A673 (cell line): Measurements from ENCODE around the gene HMGCR. TPM values are rescaled to one million over a fixed set of nuclear protein-coding genes. Genes with fewer than 3 reads are reported as not detected.
A peak's percentile ranks its signal among the peaks of the same experiment; 100 is the strongest.

Experiments used
- BruUV-seq: library from RNA; stranded (reverse); fragments of 400-500 nt; replicated peaks from 2 replicates; lab custom pipeline; 2021; lab: Mats Ljungman, UMichigan
- CTCF ChIA-PET: fragments of 300-600 bp; sonication (Branson Sonifier 250); formaldehyde crosslinking; loops from one replicate; lab custom pipeline; 2022; ENCODE audit warnings: antibody characterized with exemption; lab: Charles Lee
- POLR2A ChIA-PET: fragments of 300-600 bp; sonication (Branson Sonifier 250); formaldehyde crosslinking; loops from one replicate; lab custom pipeline; 2022; ENCODE audit warnings: antibody characterized with exemption; ENCODE audit not compliant: low non-redundant PET; lab: Charles Lee
- DNase-seq: peaks from one replicate; pipeline ENCODE4 v3.0.0-alpha.2; 2015; ENCODE audit warnings: low spot score
- H3K27ac ChIP-seq: fragments of 200-600 bp; sonication (generic); 2 replicates; pipeline ENCODE4 v1.5.1; 2016; ENCODE audit warnings: mixed run types, low read depth, mild to moderate bottlenecking, mixed read lengths, antibody characterized with exemption, low read length; ENCODE audit not compliant: poor library complexity, severe bottlenecking
- H3K27me3 ChIP-seq: fragments of 200-600 bp; sonication (generic); replicated peaks from 2 replicates; pipeline ENCODE4 v1.6.1; 2017; ENCODE audit warnings: mixed run types, low read depth, mild to moderate bottlenecking, mixed read lengths, antibody characterized with exemption, low read length; ENCODE audit not compliant: insufficient read depth, poor library complexity
- H3K36me3 ChIP-seq: fragments of 200-600 bp; sonication (generic); 2 replicates; pipeline ENCODE4 v1.6.1; 2016; ENCODE audit warnings: mixed run types, mild to moderate bottlenecking, mixed read lengths, antibody characterized with exemption, low read length; ENCODE audit not compliant: insufficient read depth, poor library complexity, severe bottlenecking
- H3K4me1 ChIP-seq: fragments of 200-600 bp; sonication (generic); 2 replicates; pipeline ENCODE4 v1.6.1; 2017; ENCODE audit warnings: mixed run types, mild to moderate bottlenecking, mixed read lengths, antibody characterized with exemption, low read length; ENCODE audit not compliant: insufficient read depth, poor library complexity, severe bottlenecking
- H3K4me3 ChIP-seq: fragments of 200-600 bp; sonication (generic); 2 replicates; pipeline ENCODE4 v1.5.1; 2016; ENCODE audit warnings: low read depth, mixed run types, mild to moderate bottlenecking, mixed read lengths, low read length; ENCODE audit not compliant: poor library complexity, severe bottlenecking
- H3K9me3 ChIP-seq: fragments of 200-600 bp; sonication (generic); 2 replicates; pipeline ENCODE4 v1.6.1; 2016; ENCODE audit warnings: mixed run types, low read depth, mild to moderate bottlenecking, mixed read lengths, antibody characterized with exemption, low read length; ENCODE audit not compliant: poor library complexity, severe bottlenecking
- CTCF ChIP-seq: fragments of 300-800, 200-600 bp; sonication (generic); conservative IDR thresholded peaks from 2 replicates; pipeline ENCODE4 v1.5.1; 2017; ENCODE audit warnings: low read depth, mild to moderate bottlenecking, antibody characterized with exemption, low read length, moderate library complexity, mixed read lengths
- EZH2 ChIP-seq: fragments of 200-600 bp; sonication (generic); IDR thresholded peaks from 2 replicates; pipeline ENCODE4 v1.6.1; 2017; ENCODE audit warnings: borderline replicate concordance, low read depth, mild to moderate bottlenecking, mixed read lengths, antibody characterized with exemption, low read length; ENCODE audit not compliant: poor library complexity, severe bottlenecking
- intact Hi-C: fragments of 100-400 bp; cut with micrococcal nuclease; formaldehyde crosslinking; loops from one replicate; pipeline ENCODE4 v1.10.0; 2022; ENCODE audit not compliant: unreplicated experiment
- total RNA-seq: library from RNA; stranded (reverse); gene quantifications from 2 replicates; pipeline ENCODE4 v1.2.3, GENCODE V29; 2021

The HMGCR gene
- total RNA-seq, 1 experiment from 2014 or later = 168 TPM

GRCh38 chr5:75351139-75351926, 14.3 kb downstream of the HMGCR start:
- no peak overlapping the region for H3K4me3 ChIP-seq
- peaks cover 99% of the 10 kb centered on the region for H3K36me3 ChIP-seq
- intact Hi-C loops = no loop called here
- H3K27me3 ChIP-seq = no peaks in the 10 kb centered on the region
- H3K4me1 ChIP-seq = no peaks in the 10 kb centered on the region
- no peak for DNase-seq
- CTCF ChIA-PET = no interaction called here
- POLR2A ChIA-PET = no interaction called here
- no peaks in the 10 kb centered on the region for H3K9me3 ChIP-seq
- TF ChIP-seq CTCF (no peak), EZH2 (no peak)
- no peak overlapping the region for H3K27ac ChIP-seq
- TSS peak; percentile 8 for BruUV-seq

DNA sequence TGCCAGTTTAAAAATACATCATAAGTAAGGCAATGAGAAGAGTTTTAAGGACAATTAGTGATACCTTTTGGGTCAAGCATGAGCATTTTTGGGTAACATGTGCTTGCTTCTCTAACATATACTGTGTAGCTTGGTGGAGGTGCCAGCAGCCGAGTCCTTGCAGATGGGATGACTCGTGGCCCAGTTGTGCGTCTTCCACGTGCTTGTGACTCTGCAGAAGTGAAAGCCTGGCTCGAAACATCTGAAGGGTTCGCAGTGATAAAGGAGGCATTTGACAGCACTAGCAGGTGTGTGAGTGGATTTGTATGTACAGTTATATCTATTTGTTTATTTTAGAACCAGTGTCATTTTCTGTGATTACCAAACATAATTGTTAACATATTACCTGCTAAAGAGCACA, 18.2 kb downstream of the HMGCR start:
- BruUV-seq = no TSS peak
- peaks cover 99% of the 10 kb centered on the region for H3K36me3 ChIP-seq
- DNase-seq = no peak
- POLR2A ChIA-PET = no interaction called here
- intact Hi-C loops = no loop called here
- CTCF ChIA-PET = no interaction called here
- H3K4me1 ChIP-seq = no peaks in the 10 kb centered on the region
- H3K9me3 ChIP-seq = no peaks in the 10 kb centered on the region
- no peak overlapping the region for H3K27ac ChIP-seq
- no peak overlapping the region for H3K4me3 ChIP-seq
- no peak for TF ChIP-seq CTCF
- no peak for TF ChIP-seq EZH2
- H3K27me3 ChIP-seq = no peaks in the 10 kb centered on the region

GRCh38 chr5:75356719-75357118, 19.7 kb downstream of the HMGCR start:
- H3K27ac ChIP-seq = no peak overlapping the region
- TF ChIP-seq CTCF = no peak
- TF ChIP-seq EZH2 = no peak
- H3K4me3 ChIP-seq = no peak overlapping the region
- no peak for DNase-seq
- POLR2A ChIA-PET = no interaction called here
- no peaks in the 10 kb centered on the region for H3K4me1 ChIP-seq
- H3K9me3 ChIP-seq = no peaks in the 10 kb centered on the region
- intact Hi-C loops = no loop called here
- BruUV-seq = no TSS peak
- CTCF ChIA-PET = no interaction called here
- H3K36me3 ChIP-seq = peaks cover 99% of the 10 kb centered on the region
- H3K27me3 ChIP-seq = no peaks in the 10 kb centered on the region
